GM10248 (cell line): Measurements from ENCODE around the gene ACTR3.

Experiments
- CTCF ChIA-PET: fragments of 300-600 bp; sonication (Branson Sonifier 250); formaldehyde crosslinking; extraction: SDS; loops from one replicate; lab custom pipeline; 2021; ENCODE audit warnings: antibody characterized with exemption; lab: Yijun Ruan, JAX
- POLR2A ChIA-PET: fragments of 350-650 bp; sonication (Branson Sonifier 250); formaldehyde crosslinking; extraction: SDS; loops from one replicate; lab custom pipeline; 2020; ENCODE audit warnings: antibody characterized with exemption; lab: Yijun Ruan, JAX
- DNase-seq: peaks from one replicate; pipeline ENCODE4 v3.0.0; 2012; ENCODE audit errors: extremely low spot score
- CTCF ChIP-seq: IDR thresholded peaks from 2 replicates; pipeline ENCODE4 v1.5.1; 2012; ENCODE audit warnings: mild to moderate bottlenecking, low read depth; ENCODE audit errors: extremely low read depth, missing control alignments, control extremely low read depth

Gene ACTR3

DNA sequence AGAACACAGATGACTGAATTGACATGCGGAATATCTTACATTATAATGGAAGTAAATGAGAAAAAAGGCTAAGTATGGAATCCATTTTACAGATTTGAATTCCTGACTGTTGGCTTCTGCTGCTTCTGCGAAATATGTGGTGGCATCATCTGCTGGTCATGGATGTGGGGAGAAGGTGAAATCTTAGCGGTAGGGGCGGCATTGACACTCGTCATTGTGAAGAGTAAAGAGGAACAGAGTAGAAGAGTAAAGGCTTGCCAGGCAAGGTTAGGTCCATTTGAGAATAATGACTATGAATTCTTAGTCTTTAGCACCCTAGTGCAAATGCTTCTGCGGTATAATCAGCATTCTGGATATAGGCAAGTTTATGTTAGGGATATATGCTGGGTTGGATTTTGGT is 32.4 kb downstream of the ACTR3 start:
- ChIA-PET CTCF (no interaction called here), POLR2A (no interaction called here)
- no peak for TF ChIP-seq CTCF
- no peak for DNase-seq

DNA sequence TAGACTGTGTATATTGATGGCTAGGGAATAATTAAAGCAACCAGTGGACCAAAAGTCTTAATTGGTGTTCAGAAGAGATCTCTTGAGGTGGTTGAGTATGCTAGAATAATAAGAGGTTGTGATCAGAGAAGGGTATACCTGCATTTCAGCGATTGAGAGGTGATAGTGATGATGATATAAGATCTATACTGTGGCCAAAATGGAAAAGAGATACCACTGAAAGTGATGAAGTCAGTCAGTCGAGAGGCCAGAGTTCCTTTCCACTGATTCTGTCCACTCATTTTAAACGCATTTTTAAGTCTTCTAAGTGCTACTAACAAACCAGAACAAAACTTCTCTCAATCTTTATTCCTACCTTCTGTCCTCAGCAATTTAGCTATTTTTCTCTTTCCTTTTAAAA is 32.9 kb downstream of the ACTR3 start:
- no peak for TF ChIP-seq CTCF
- DNase-seq = no peak
- CTCF ChIA-PET = no interaction called here
- POLR2A ChIA-PET = no interaction called here

GRCh38 chr2:113925884-113926283 is 36.0 kb downstream of the ACTR3 start:
- ChIA-PET CTCF (no interaction called here), POLR2A (no interaction called here)

GRCh38 chr2:113926314-113926713 is 36.4 kb downstream of the ACTR3 start:
- ChIA-PET POLR2A (no interaction called here), CTCF (no interaction called here)
- TF ChIP-seq CTCF = no peak
- DNase-seq = no peak

More at GRCh38 chr2:113925884-113926283, 36.0 kb downstream of the ACTR3 start:
- TF ChIP-seq CTCF = no peak
- no peak for DNase-seq

GRCh38 chr2:113930448-113930847 is 40.6 kb downstream of the ACTR3 start:
- ChIA-PET CTCF (interaction anchor here (1.1 kb wide), 1 partner anchor 23 kb away, joined by 3 read pairs; no protein-coding TSS in a partner anchor), POLR2A (no interaction called here)
- no peak for TF ChIP-seq CTCF
- DNase-seq = no peak

- ChIA-PET CTCF (interaction anchor here (2.2 kb wide), 1 partner anchor 28 kb away, joined by 4 read pairs; no protein-coding TSS in a partner anchor), POLR2A (no interaction called here)
- no peak for TF ChIP-seq CTCF
- DNase-seq = no peak
Observed at GRCh38 chr2:113937501-113937900, 47.6 kb downstream of the ACTR3 start.
